ENCODE results near the gene GRIK5. TPM values are rescaled to one million over a fixed set of nuclear protein-coding genes. Genes with fewer than 3 reads are reported as not detected.

GRIK5 gene
- total and polyA plus RNA-seq, 2 of the 8 experiments (the other 6 are each of a cell fraction or from before 2014, with no cell fraction given) = 17.8 to 42.9 TPM

GRCh38 chr19:42069619-42070351, at the start of gene GRIK5 (continued):
- 0 out of 4 replicates have a peak, but pooled peaks of 1 of the 2 experiments have one; percentile 24 for TF ChIP-seq SIN3A (conservative IDR thresholded peaks at IDR 0.05 in 1 of 2, IDR thresholded peaks at IDR 0.05 in 1 of 2; ENCODE audit: low read depth in 1 of 2, low read length in 2 of 2)
- no peak for TF ChIP-seq CBX8 (IDR thresholded peaks at IDR 0.05; ENCODE audit: borderline replicate concordance, low read depth, low read length)
- TF ChIP-seq NANOG (IDR thresholded peaks at IDR 0.05; ENCODE audit: insufficient read depth, low read depth, low read length, poor library complexity, severe bottlenecking) = no peak
- TF ChIP-seq KDM4A (IDR thresholded peaks at IDR 0.05; ENCODE audit: low read depth, low read length, severe bottlenecking) = peak; percentile 12
